HEK293 (cell line): Measurements from ENCODE around the gene CPNE2.

Experiments
- CTCF ChIA-PET: fragments of 350-600 bp; formaldehyde crosslinking; extraction: SDS; loops from one replicate; lab custom pipeline; 2021; ENCODE audit warnings: antibody characterized with exemption; lab: Yijun Ruan, JAX
- POLR2A ChIA-PET: fragments of 300-600 bp; formaldehyde crosslinking; extraction: SDS; loops from one replicate; lab custom pipeline; 2020; ENCODE audit warnings: antibody characterized with exemption, inconsistent platforms; lab: Yijun Ruan, JAX
- H3K27ac ChIP-seq: fragments of 200-500 bp; sonication (Bioruptor generic); 2 replicates; pipeline ENCODE4 v1.5.1; 2014; ENCODE audit warnings: low read depth, low read length, control low read depth, inconsistent platforms; ENCODE audit errors: extremely low read depth
- H3K36me3 ChIP-seq, 2 experiments: fragments of 200-500 bp in 1 of 2; sonication (Bioruptor generic) in 1 of 2; 1 replicate in 1 of 2; 2 replicates in 1 of 2; pipeline ENCODE4 v1.5.1; 2014 to 2017; ENCODE audit warnings: inconsistent platforms in 2 of 2, low read length in 2 of 2; ENCODE audit not compliant: control insufficient read depth in 2 of 2, insufficient read depth in 1 of 2
- H3K4me1 ChIP-seq: fragments of 200-500 bp; sonication (Bioruptor generic); 2 replicates; pipeline ENCODE4 v1.5.1; 2014; ENCODE audit warnings: mild to moderate bottlenecking, low read length, inconsistent platforms; ENCODE audit not compliant: control insufficient read depth, insufficient read depth
- H3K4me3 ChIP-seq: 2 replicates; pipeline ENCODE4 v1.5.1; 2011; ENCODE audit warnings: low read depth, mild to moderate bottlenecking, control low read depth, low read length, moderate library complexity
- H3K9me3 ChIP-seq: fragments of 200-500 bp; sonication (Bioruptor generic); 2 replicates; pipeline ENCODE4 v1.5.1; 2014; ENCODE audit warnings: low read depth, low read length, inconsistent platforms; ENCODE audit not compliant: control insufficient read depth, insufficient read depth
- BCL6B ChIP-seq: fragments of 450-650 bp; formaldehyde crosslinking; IDR thresholded peaks from 2 replicates; pipeline ENCODE4 v1.5.1; 2017; ENCODE audit warnings: missing biosample characterization, missing genetic modification characterization
- MYNN ChIP-seq: fragments of 450-650 bp; formaldehyde crosslinking; IDR thresholded peaks from 2 replicates; pipeline ENCODE4 v1.5.1; 2016; ENCODE audit warnings: missing biosample characterization, missing genetic modification characterization, borderline replicate concordance
- WT1 ChIP-seq: fragments of 450-650 bp; formaldehyde crosslinking; IDR thresholded peaks from 2 replicates; pipeline ENCODE4 v1.5.1; 2016; ENCODE audit warnings: missing biosample characterization, missing genetic modification characterization
- ZBTB48 ChIP-seq: fragments of 450-650 bp; formaldehyde crosslinking; IDR thresholded peaks from 2 replicates; pipeline ENCODE4 v1.5.1; 2016; ENCODE audit warnings: missing biosample characterization, missing genetic modification characterization
- ZBTB6 ChIP-seq: fragments of 450-650 bp; formaldehyde crosslinking; IDR thresholded peaks from 2 replicates; pipeline ENCODE4 v1.5.1; 2017; ENCODE audit warnings: missing biosample characterization, missing genetic modification characterization
- ZFP69B ChIP-seq: fragments of 450-650 bp; formaldehyde crosslinking; IDR thresholded peaks from 2 replicates; pipeline ENCODE4 v1.5.1; 2016; ENCODE audit warnings: missing biosample characterization, missing genetic modification characterization
- ZNF140 ChIP-seq: fragments of 450-650 bp; formaldehyde crosslinking; IDR thresholded peaks from 2 replicates; pipeline ENCODE4 v1.5.1; 2016; ENCODE audit warnings: missing biosample characterization, missing genetic modification characterization
- ZNF274 ChIP-seq, 2 experiments: fragments of 200-500 bp in 1 of 2; fragments of 450-650 bp in 1 of 2; sonication (Bioruptor generic) in 1 of 2; formaldehyde crosslinking in 1 of 2; IDR thresholded peaks; 2 replicates each; pipeline versions ENCODE4 v1.5.1 to v1.6.1; 2014 to 2016; ENCODE audit warnings: borderline replicate concordance in 1 of 2, inconsistent platforms in 1 of 2, low read length in 1 of 2, missing biosample characterization in 1 of 2, missing genetic modification characterization in 1 of 2
- ZNF404 ChIP-seq: fragments of 450-650 bp; formaldehyde crosslinking; IDR thresholded peaks from 2 replicates; pipeline ENCODE4 v1.5.1; 2017; ENCODE audit warnings: missing biosample characterization, missing genetic modification characterization
- ZNF473 ChIP-seq: fragments of 450-650 bp; formaldehyde crosslinking; IDR thresholded peaks from 2 replicates; pipeline ENCODE4 v1.5.1; 2017; ENCODE audit warnings: missing biosample characterization, missing genetic modification characterization
- ZNF488 ChIP-seq: fragments of 450-650 bp; formaldehyde crosslinking; IDR thresholded peaks from 2 replicates; pipeline ENCODE4 v1.5.1; 2016; ENCODE audit warnings: missing biosample characterization, missing genetic modification characterization
- ZNF513 ChIP-seq: fragments of 450-650 bp; IDR thresholded peaks from 2 replicates; pipeline ENCODE4 v1.5.1; 2018; ENCODE audit warnings: missing biosample characterization, missing genetic modification characterization
- ZNF549 ChIP-seq: fragments of 450-650 bp; IDR thresholded peaks from 2 replicates; pipeline ENCODE4 v1.5.1; 2018; ENCODE audit warnings: missing biosample characterization, missing genetic modification characterization, mild to moderate bottlenecking, inconsistent platforms, moderate library complexity
- ZNF768 ChIP-seq: fragments of 450-650 bp; formaldehyde crosslinking; IDR thresholded peaks from 2 replicates; pipeline ENCODE4 v1.5.1; 2018; ENCODE audit warnings: missing biosample characterization, mild to moderate bottlenecking, missing genetic modification characterization
- ZNF785 ChIP-seq: fragments of 450-650 bp; formaldehyde crosslinking; IDR thresholded peaks from 2 replicates; pipeline ENCODE4 v1.5.1; 2016; ENCODE audit warnings: missing biosample characterization, missing genetic modification characterization
- ZNF830 ChIP-seq: fragments of 450-650 bp; IDR thresholded peaks from 2 replicates; pipeline ENCODE4 v1.5.0; 2018; ENCODE audit warnings: missing biosample characterization, missing genetic modification characterization, low read depth, mild to moderate bottlenecking, moderate library complexity
- ZSCAN4 ChIP-seq: fragments of 450-650 bp; formaldehyde crosslinking; IDR thresholded peaks from 2 replicates; pipeline ENCODE4 v1.5.1; 2017; ENCODE audit warnings: missing biosample characterization, missing genetic modification characterization

The CPNE2 gene

GRCh38 chr16:57110937-57111336 is 18.6 kb downstream of the CPNE2 start:
- Histone ChIP-seq H3K27ac (no peak overlapping the region), H3K4me1 (peaks cover 3% of the 10 kb centered on the region; the same call in 1 of the 2 replicates), H3K9me3 (no peaks in the 10 kb centered on the region), H3K36me3 (peaks cover 0 to 3% of the 10 kb centered on the region in 2 experiments; a peak in 1 of 3 replicates), H3K4me3 (no peak overlapping the region)
- ChIA-PET CTCF (no interaction called here), POLR2A (no interaction called here)
- TF ChIP-seq BCL6B (tag by site-specific recombination) = no peak
- no peak for TF ChIP-seq ZNF404 (tag by site-specific recombination)
- TF ChIP-seq ZNF488 (tag by site-specific recombination) = no peak
- no peak for TF ChIP-seq ZFP69B (tag by site-specific recombination)
- TF ChIP-seq ZNF513 = no peak

GRCh38 chr16:57111420-57111819 is 19.0 kb downstream of the CPNE2 start:
- H3K27ac ChIP-seq = no peak overlapping the region
- peaks cover 3% of the 10 kb centered on the region; the same call in 1 of the 2 replicates for H3K4me1 ChIP-seq
- POLR2A ChIA-PET = no interaction called here
- CTCF ChIA-PET = no interaction called here
- peaks cover 0 to 3% of the 10 kb centered on the region in 2 experiments; a peak in 1 of 3 replicates for H3K36me3 ChIP-seq
- no peak overlapping the region for H3K4me3 ChIP-seq
- TF ChIP-seq MYNN (tag by site-specific recombination) (no peak), ZNF768 (tag by site-specific recombination) (peak; percentile 56; the same call in 1 of the 2 replicates)
- H3K9me3 ChIP-seq = no peaks in the 10 kb centered on the region

- H3K4me3 ChIP-seq = no peak overlapping the region
- H3K9me3 ChIP-seq = no peaks in the 10 kb centered on the region
- ChIA-PET POLR2A (no interaction called here), CTCF (no interaction called here)
- H3K27ac ChIP-seq = no peak overlapping the region
- H3K36me3 ChIP-seq = peaks cover 0 to 3% of the 10 kb centered on the region in 2 experiments; a peak in 1 of 3 replicates
- no peak for TF ChIP-seq ZNF274 (IDR thresholded peaks at IDR 0.05; ENCODE audit: low read length)
- no peak for TF ChIP-seq ZNF274 (tag by site-specific recombination; IDR thresholded peaks at IDR 0.05; ENCODE audit: borderline replicate concordance)
- no peak for TF ChIP-seq ZNF140 (tag by site-specific recombination)
- TF ChIP-seq ZNF785 (tag by site-specific recombination) = no peak
- TF ChIP-seq ZBTB48 (tag by site-specific recombination) = no peak
- no peak for TF ChIP-seq ZSCAN4 (tag by site-specific recombination)
- no peak for TF ChIP-seq WT1 (tag by site-specific recombination)
- TF ChIP-seq ZNF473 (tag by site-specific recombination) = no peak
- TF ChIP-seq ZNF549 (tag by site-specific recombination) = no peak
- no peak for TF ChIP-seq ZNF830 (tag by site-specific recombination)
- TF ChIP-seq ZBTB6 (tag by site-specific recombination) = no peak
- peaks cover 3% of the 10 kb centered on the region; the same call in 1 of the 2 replicates for H3K4me1 ChIP-seq
These were observed 20.1 kb downstream of the CPNE2 start for GRCh38 chr16:57112403-57113041.
